ENCODE measurements around the gene ESR1.
"Not testable (repeated sequence)": the region's sequence is repeated elsewhere in the genome, so short reads cannot be mapped to it uniquely, and the experiment has no call there.

The ESR1 gene

GRCh38 chr6:151899796-151900195 is 92.3 kb downstream of the ESR1 start:
- not testable (repeated sequence) for DNase-seq

- DNase-seq: no peak
Measured at GRCh38 chr6:151900256-151900655, 92.8 kb downstream of the ESR1 start.

DNA sequence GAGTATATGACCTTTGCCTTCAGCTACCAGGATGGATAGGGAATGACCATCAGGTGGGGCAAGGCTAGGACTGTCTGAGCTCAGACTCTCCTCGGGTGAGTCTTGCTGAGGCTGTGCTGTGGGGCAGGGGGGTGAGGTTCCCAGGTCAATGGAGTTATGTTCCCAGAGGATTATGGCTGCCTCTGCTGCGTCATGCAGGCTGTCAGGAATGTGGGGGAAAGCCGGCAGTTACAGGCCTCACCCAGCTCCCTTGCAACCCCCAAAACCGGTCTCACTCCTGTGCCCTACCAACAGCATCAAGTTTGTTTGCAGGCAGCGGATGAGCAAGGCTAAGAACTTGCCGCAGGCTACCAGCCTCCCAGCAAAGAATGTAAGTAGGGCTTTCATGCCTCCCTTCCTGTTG is 93.5 kb downstream of the ESR1 start:
- no peak for DNase-seq

- DNase-seq: no peak
Measured at GRCh38 chr6:151904631-151905030, 97.1 kb downstream of the ESR1 start.

DNA sequence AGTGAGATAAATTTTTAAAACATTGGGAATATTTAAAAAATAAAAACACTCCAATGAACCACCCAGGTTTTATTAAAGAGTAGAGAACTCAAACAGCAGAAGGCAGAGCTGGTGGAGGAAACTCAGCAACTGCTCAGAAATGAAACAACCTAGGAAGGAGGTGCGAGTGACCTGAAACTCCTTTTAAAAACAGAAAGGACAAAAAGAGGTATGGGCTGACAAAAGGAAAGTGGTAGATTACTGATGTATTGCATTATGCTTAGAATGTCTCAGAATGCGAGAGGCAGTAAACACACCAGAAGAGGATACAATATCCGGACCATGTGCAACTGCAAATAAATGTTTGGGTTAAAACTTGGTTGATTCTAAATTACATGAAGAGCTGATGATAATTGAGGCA is 97.6 kb downstream of the ESR1 start:
- no peak for DNase-seq

GRCh38 chr6:151905854-151906253 is 98.4 kb downstream of the ESR1 start:
- DNase-seq: no peak

DNA sequence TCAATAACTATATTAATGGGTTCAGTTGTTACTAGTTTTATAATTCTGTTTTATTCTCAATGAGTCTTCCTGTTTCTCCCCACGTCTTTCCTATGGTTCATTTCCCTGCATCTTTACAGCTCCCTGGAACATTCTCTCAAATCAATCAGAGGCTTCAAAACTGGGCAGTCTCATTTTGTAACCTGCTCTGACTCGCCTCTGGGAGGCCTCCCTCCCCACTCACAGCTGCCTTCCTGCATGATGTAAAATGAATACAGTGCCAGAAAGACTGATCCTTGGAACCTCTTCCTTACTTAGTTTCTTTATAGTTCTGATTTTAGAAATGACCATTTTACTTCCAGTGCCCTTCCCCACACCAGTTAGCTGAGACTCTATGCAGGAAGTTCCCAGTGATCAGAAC is 103.9 kb downstream of the ESR1 start:
- no peak for DNase-seq

DNA sequence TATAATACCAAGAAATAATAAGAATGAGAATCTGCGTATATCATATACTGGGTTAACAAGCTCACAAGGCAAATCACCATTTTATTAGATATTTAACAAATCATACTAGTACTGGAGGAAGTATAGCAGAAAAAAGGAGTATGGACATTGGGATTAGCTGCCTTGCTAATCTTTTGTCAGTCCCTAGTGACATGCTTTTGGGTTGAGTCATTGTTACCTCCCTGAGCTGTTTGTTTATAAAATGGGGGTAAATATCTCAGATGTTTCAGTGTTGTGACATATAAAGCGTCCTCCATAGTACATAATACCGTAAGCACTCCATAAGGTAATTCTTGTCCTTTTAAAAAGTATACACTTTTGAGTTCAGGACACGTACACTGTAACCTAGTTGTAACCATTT is 107.0 kb downstream of the ESR1 start:
- DNase-seq: no peak

DNA sequence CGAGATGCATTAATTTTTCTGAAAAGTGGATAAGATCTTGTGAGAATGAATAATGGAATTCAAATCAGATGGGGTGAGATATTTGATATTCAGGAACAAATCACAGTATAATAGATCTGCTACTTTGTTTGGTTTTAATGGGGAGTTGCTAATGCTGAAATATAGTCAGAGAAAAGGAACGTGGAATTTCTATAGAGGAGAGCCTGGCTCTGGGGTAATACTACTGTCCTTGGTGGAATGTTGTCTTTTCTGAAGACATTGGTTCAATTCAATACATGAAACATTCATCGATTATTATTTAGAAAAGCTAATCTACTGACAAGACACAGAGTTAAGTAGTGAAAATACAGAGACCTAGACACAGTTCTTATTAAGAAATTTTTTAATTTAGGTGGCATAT is 108.6 kb downstream of the ESR1 start:
- DNase-seq: no peak

- DNase-seq: no peak
Measured at GRCh38 chr6:151916680-151917164, 109.2 kb downstream of the ESR1 start.

DNA sequence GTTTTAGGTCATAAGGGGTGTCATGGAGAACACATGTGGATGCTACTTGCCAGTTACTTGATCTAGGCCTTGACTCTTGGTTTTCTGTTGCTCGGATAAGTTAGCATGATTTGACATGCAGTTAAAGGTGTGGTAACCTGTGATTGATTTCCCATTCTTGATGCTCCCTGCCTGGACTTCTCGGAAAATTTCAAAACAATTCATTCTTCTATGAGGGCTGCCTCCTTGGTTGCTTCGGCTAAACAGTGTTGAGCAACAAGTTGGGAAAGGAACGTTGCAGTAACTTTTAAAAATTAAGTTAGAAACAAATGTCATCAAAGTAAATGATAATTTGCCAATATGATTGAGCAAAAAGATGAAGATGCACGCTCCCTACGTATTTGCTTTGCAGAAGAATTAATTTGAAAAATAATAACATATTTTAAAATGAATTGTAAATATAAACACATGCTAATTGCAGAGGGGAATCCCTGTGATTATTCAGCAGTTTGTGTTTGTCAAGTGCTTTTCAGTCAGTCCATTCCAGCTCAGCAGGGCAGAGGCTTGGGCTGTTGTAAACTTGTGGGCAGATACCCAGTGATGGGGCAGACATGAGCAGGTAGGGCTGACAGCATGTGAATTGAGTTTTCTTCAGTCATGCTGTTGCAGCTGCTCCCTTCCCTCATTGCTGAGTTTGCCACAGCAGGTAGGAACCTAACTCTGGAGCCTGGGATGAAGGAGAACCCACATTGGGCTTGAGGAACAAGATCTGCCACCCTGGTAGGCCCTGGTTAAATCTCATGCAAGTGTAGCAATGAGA is 110.2 kb downstream of the ESR1 start:
- no peak for DNase-seq

- no peak for DNase-seq
Measured at GRCh38 chr6:151940307-151940706, 132.8 kb downstream of the ESR1 start.

DNA sequence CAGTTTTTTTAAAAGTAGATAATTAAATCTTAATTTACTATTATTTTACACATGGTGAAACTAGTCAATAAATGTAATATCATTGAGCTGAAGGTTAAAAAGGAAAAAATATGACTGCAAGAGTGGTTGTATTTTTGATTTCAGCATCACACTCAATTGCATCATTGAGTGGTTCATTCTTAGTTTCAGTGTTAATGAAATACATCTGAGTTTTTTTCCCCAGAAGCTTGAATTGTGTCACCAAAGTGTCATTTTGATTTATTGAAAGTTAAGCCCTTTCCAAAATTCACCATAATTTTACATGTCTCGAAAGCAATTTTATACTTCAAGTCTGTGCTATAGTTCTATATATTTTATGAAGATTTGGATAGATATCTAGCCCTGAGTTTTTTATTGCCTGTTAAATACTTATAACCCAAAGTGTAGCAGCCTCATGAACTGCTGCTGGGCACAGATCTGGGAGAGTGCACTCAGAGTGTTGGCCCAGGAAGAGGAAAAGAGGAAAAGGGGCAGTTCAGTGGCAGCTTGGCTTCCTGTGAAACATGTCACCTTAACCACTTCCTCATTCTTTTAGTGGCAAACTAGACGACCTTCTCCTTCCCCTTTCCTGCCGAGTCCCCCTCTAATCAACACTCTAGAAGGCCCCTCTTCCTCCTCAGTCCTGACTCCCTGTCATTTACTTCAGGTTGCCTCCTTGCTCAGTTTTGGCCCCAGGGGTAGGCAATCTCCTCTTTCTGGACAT is 140.7 kb downstream of the ESR1 start:
- DNase-seq: no peak

- DNase-seq: no peak
Measured at GRCh38 chr6:151958332-151958731, 150.8 kb downstream of the ESR1 start.

DNA sequence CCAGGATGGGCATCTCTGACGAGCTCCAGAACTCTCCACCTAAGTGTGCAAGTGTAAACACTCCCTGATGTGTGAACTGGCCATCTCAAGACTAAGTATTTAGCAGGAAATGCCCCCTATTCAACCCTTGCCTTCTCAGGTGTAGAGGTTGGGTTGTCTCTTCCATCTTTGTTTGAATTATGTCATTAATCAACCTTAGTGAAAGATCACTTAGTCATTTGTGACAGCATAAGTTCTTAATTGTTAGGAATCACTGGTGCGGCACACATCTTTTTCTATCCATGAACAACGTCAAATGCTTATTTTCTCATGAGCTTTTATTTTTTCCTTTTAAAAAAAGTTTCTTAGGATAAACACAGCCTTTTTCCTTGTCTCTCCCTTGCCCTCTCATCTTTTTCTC is 151.6 kb downstream of the ESR1 start:
- DNase-seq: no peak

GRCh38 chr6:151961809-151962208 is 154.3 kb downstream of the ESR1 start:
- DNase-seq: no peak

DNA sequence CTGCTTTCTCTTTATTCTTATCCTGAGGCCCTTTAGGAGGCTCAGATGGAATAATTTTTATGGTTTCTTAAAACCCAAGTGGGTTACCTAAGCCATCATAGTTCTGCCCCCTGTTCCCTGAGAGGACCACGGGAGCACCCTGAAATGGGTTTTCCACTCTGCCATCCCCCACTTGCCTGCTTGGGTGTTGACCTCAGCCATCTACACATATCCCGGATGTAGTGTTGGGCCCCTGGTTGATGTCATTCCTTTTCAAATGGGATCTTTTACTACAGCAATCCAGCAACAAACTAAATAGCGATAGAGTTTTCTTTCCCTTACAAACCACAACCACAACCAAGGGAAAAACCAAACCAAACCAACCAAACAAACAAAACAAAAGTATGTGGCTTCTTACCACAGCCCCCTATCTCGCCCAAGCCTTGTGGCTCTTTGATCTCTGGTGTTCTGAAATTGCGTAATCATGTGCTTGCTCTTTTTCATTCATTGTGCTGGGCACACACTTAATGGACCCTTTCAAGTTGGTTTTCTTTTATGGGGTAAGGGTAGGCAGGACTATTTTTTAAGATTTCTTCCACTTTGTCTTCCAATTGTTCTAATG is 154.9 kb downstream of the ESR1 start:
- DNase-seq: no peak

GRCh38 chr6:151963001-151963400 is 155.5 kb downstream of the ESR1 start:
- DNase-seq: no peak

- not testable (repeated sequence) for DNase-seq
Measured at GRCh38 chr6:151964412-151964811, 156.9 kb downstream of the ESR1 start.

DNA sequence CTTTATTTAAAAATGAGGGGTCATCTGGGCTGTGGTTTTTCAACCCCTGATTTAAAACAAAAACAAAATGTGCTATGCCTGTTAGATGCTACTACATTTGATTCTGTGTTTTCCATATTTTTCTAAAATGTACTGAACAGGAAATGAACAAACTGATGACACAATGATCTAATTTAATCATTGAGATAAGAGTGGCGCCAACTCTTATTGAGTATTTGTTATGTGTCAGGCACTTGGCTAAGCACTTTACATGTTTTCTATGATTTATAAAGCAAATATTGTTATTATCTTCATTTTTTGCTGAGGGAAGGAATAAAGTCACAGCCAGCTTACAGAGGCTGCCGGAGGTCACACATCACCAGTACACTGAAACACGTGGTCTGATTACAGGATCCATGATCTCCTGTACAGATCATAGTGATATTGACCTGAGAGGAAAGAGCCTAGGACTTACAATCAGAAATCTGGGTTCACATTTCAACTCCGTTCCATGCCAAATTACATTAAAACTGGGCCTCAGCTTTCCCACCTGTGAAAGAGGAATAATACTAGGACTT is 166.7 kb downstream of the ESR1 start:
- no peak for DNase-seq

DNA sequence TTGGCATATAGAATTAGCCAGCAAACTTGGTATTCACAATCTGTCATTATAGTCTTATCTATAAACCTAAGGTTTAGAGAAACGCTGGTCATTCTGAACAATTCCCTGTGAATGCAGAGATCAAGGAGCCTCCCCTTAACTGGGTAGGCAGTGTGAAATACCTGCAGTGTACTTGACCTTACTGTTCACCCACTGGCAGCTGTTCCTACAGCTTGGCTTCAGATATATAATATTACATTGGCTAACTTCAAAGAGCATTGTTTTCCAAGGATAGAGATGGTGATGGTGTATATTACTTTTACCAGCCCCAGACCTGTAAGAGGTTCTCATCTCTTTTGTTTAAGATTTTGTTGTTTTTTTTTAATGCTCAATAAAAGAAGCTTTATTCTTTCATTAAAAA is 168.3 kb downstream of the ESR1 start:
- no peak for DNase-seq

DNA sequence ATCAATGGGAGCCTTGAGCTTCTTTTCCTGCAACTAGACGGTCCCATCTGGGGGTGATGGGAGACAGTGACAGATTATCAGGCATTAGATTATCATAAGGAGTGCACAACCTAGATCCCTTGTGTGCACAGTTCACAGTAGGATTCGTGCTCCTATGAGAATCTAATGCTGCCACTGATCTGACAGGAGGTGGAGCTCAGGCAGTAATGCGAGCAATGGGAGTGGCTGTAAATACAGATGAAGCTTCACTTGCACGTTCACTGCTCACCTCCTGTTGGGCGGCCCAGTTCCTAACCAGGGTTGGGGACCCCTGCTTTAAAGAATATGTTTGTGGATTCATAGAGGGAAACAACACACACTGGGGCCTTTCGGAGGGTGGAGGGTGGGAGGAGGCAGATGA is 180.7 kb downstream of the ESR1 start:
- DNase-seq: not testable (repeated sequence)

GRCh38 chr6:151992091-151992490 is 184.6 kb downstream of the ESR1 start:
- DNase-seq: no peak

DNA sequence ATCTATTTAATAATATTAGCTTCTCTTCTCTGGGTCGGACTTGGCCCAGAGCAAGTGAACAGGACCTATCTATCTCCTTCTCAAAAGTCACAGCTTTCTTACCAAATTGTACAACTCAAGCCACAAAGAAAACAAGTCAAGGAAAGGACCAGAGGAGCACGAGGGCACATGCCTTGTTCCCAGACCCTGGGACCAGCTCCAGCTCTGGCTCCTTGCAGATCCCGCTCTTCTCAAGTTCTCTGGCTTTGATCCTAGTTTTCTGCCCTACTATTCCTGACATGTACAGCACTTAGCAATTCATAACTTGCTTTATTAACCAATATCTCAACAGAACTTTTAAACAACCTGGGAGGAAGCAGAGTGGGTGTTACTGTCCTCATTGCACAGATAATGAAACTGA is 185.9 kb downstream of the ESR1 start:
- DNase-seq: no peak
